OCI-LY7 (cell line): ENCODE results near the gene MYH3. TPM values are rescaled to one million over a fixed set of nuclear protein-coding genes. Genes with fewer than 3 reads are reported as not detected.

Source experiments
- BruUV-seq: library from RNA; stranded (reverse); fragments of 400-500 nt; replicated peaks from 2 replicates; lab custom pipeline; 2021; lab: Mats Ljungman, UMichigan
- CTCF ChIA-PET: fragments of 300-600 bp; sonication (Branson Sonifier 250); formaldehyde crosslinking; loops from one replicate; lab custom pipeline; 2022; ENCODE audit warnings: antibody characterized with exemption; ENCODE audit not compliant: unreplicated experiment; lab: Charles Lee
- POLR2A ChIA-PET: fragments of 300-600 bp; sonication (Branson Sonifier 250); formaldehyde crosslinking; loops from one replicate; lab custom pipeline; 2022; ENCODE audit warnings: antibody characterized with exemption; lab: Charles Lee
- DNase-seq: peaks from one replicate; pipeline ENCODE4 v3.0.0-alpha.2; 2015; ENCODE audit warnings: low spot score
- H2AFZ ChIP-seq: fragments of 200-600 bp; sonication (generic), shearing (Covaris generic); 2 replicates; pipeline ENCODE4 v1.6.1; 2014; ENCODE audit warnings: mild to moderate bottlenecking, antibody characterized with exemption, low read length, moderate library complexity
- H3K27ac ChIP-seq: fragments of 200-600 bp; sonication (generic); 2 replicates; pipeline ENCODE4 v1.5.1; 2014; ENCODE audit warnings: mixed run types, low read depth, mild to moderate bottlenecking, moderate library complexity, low read length, inconsistent platforms; ENCODE audit not compliant: poor library complexity, severe bottlenecking
- H3K36me3 ChIP-seq: fragments of 200-600 bp; sonication (generic); 2 replicates; pipeline ENCODE4 v1.6.1; 2014; ENCODE audit warnings: mild to moderate bottlenecking, antibody characterized with exemption, low read length, moderate library complexity, mixed read lengths; ENCODE audit not compliant: insufficient read depth
- H3K4me1 ChIP-seq: fragments of 200-600 bp; sonication (generic); 2 replicates; pipeline ENCODE4 v1.5.1; 2014; ENCODE audit warnings: mild to moderate bottlenecking, low read length; ENCODE audit not compliant: insufficient read depth, poor library complexity, severe bottlenecking
- H3K4me2 ChIP-seq: fragments of 200-600 bp; sonication (generic); 2 replicates; pipeline ENCODE4 v1.6.1; 2014; ENCODE audit warnings: mild to moderate bottlenecking, low read length
- H3K4me3 ChIP-seq: fragments of 200-600 bp; sonication (generic); 2 replicates; pipeline ENCODE4 v1.5.1; 2014; ENCODE audit warnings: mild to moderate bottlenecking, low read depth, low read length; ENCODE audit not compliant: poor library complexity, severe bottlenecking
- H3K79me2 ChIP-seq: fragments of 200-600 bp; sonication (generic); 2 replicates; pipeline ENCODE4 v1.6.1; 2016; ENCODE audit warnings: low read depth, mild to moderate bottlenecking, low read length, moderate library complexity, mixed read lengths; ENCODE audit not compliant: insufficient read depth
- H3K9me2 ChIP-seq: fragments of 200-600 bp; sonication (generic); 2 replicates; pipeline ENCODE4 v1.6.1; 2016; ENCODE audit warnings: mild to moderate bottlenecking, low read length, mixed read lengths; ENCODE audit not compliant: insufficient read depth
- H3K9me3 ChIP-seq: fragments of 200-600 bp; sonication (generic); 2 replicates; pipeline ENCODE4 v1.6.1; 2014; ENCODE audit warnings: mild to moderate bottlenecking, mixed run types, low read length, mixed read lengths
- H4K20me1 ChIP-seq: fragments of 200-600 bp; sonication (generic); 2 replicates; pipeline ENCODE4 v1.6.1; 2014; ENCODE audit warnings: mild to moderate bottlenecking, antibody characterized with exemption, low read length, moderate library complexity, mixed read lengths; ENCODE audit not compliant: insufficient read depth
- CTCF ChIP-seq: fragments of 200-600 bp; sonication (generic); conservative IDR thresholded peaks from 2 replicates; pipeline ENCODE4 v1.5.1; 2014; ENCODE audit warnings: mild to moderate bottlenecking, antibody characterized with exemption, low read length, moderate library complexity, mixed read lengths
- EZH2phosphoT487 ChIP-seq: fragments of 200-600 bp; sonication (generic); IDR thresholded peaks from 2 replicates; pipeline ENCODE4 v1.6.1; 2018; ENCODE audit warnings: low read depth, borderline replicate concordance, mild to moderate bottlenecking, mixed run types, antibody characterized with exemption, low read length, moderate library complexity, mixed read lengths
- intact Hi-C: fragments of 100-400 bp; cut with micrococcal nuclease; formaldehyde crosslinking; loops from one replicate; pipeline ENCODE4 v1.10.0; 2022; ENCODE audit not compliant: unreplicated experiment
- total RNA-seq, 2 experiments: library from RNA; depleted of rRNA in 1 of 2; stranded (reverse); fragments of >200 nt in 1 of 2; shearing (Covaris generic) in 1 of 2; gene quantifications; 2 replicates each; pipeline ENCODE4 v1.2.3, GENCODE V29; 2014 to 2022

MYH3 gene
- total RNA-seq, 2 experiments from 2014 or later, result 4.2 to 5.9 TPM

DNA sequence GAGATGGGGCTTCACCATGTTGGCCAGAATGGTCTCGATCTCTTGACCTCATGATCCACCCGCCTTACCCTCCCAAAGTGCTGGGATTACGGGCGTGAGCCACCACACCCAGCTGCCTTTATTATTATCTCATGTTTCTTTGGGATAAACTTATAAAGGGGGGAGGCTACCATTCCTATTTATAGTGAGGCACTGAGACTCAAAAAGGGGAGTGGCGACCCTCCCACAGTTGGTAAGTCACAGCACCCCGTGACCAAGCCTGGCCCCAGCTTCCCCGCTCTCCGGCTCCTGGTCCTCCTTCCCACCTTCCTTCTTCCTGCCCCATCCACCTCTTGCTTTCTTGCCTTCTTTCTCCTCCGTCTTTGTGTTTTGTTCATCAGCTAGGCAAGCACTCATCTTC is 5.2 kb downstream of the MYH3 start:
- POLR2A ChIA-PET, result interaction anchor here (0.7 kb wide), 2 partner anchors 12 to 56 kb away, joined by 3 to 4 read pairs; no protein-coding TSS in a partner anchor
- no peak overlapping the region for H3K4me2 ChIP-seq
- H4K20me1 ChIP-seq, result no peaks in the 10 kb centered on the region
- DNase-seq, result no peak
- H3K27ac ChIP-seq, result no peak overlapping the region
- no peaks in the 10 kb centered on the region for H3K9me3 ChIP-seq
- no TSS peak for BruUV-seq
- H2AFZ ChIP-seq, result no peak overlapping the region
- CTCF ChIA-PET, result no interaction called here
- no peaks in the 10 kb centered on the region for H3K79me2 ChIP-seq
- no peaks in the 10 kb centered on the region for H3K9me2 ChIP-seq
- no peaks in the 10 kb centered on the region for H3K36me3 ChIP-seq
- no peak overlapping the region for H3K4me3 ChIP-seq
- no peaks in the 10 kb centered on the region for H3K4me1 ChIP-seq
- intact Hi-C loops, result no loop called here
- no peak for TF ChIP-seq CTCF
- no peak for TF ChIP-seq EZH2phosphoT487

GRCh38 chr17:10649602-10650001 is 7.5 kb downstream of the MYH3 start:
- H3K4me3 ChIP-seq, result no peak overlapping the region
- H3K9me2 ChIP-seq, result no peaks in the 10 kb centered on the region
- no peak overlapping the region for H3K27ac ChIP-seq
- H3K4me1 ChIP-seq, result no peaks in the 10 kb centered on the region
- H4K20me1 ChIP-seq, result no peaks in the 10 kb centered on the region
- no peaks in the 10 kb centered on the region for H3K79me2 ChIP-seq
- intact Hi-C loops, result no loop called here
- POLR2A ChIA-PET, result no interaction called here
- H3K9me3 ChIP-seq, result no peaks in the 10 kb centered on the region
- no peak overlapping the region for H2AFZ ChIP-seq
- no peak for DNase-seq
- no peak overlapping the region for H3K4me2 ChIP-seq
- CTCF ChIA-PET, result no interaction called here
- no peak for TF ChIP-seq EZH2phosphoT487
- TF ChIP-seq CTCF, result no peak
- no TSS peak for BruUV-seq
- no peaks in the 10 kb centered on the region for H3K36me3 ChIP-seq

GRCh38 chr17:10648956-10649355 is 8.2 kb downstream of the MYH3 start:
- Histone ChIP-seq H3K27ac (no peak overlapping the region), H3K9me3 (no peaks in the 10 kb centered on the region), H3K4me3 (no peak overlapping the region), H3K4me1 (no peaks in the 10 kb centered on the region), H3K79me2 (no peaks in the 10 kb centered on the region), H3K9me2 (no peaks in the 10 kb centered on the region), H4K20me1 (no peaks in the 10 kb centered on the region), H3K36me3 (no peaks in the 10 kb centered on the region), H3K4me2 (no peak overlapping the region), H2AFZ (no peak overlapping the region)
- ChIA-PET POLR2A (no interaction called here), CTCF (no interaction called here)
- intact Hi-C loops, result no loop called here
- TF ChIP-seq CTCF (no peak), EZH2phosphoT487 (no peak)
- DNase-seq, result no peak
- BruUV-seq, result no TSS peak
